CD14-positive monocyte (primary cell): ENCODE data around the gene IFNK. TPM values are rescaled to one million over a fixed set of nuclear protein-coding genes. Genes with fewer than 3 reads are reported as not detected.

Experiments used
- DNase-seq, 3 donors: peaks; one replicate each; pipeline ENCODE4 v3.0.0-alpha.2; 2011 to 2022
- H2AFZ ChIP-seq: 2 replicates; pipeline ENCODE4 v1.6.0; 2012; ENCODE audit warnings: mild to moderate bottlenecking, low read depth, low read length, inconsistent platforms; ENCODE audit not compliant: insufficient read depth, poor library complexity, severe bottlenecking
- H3K27ac ChIP-seq, 2 donors: 1 replicate in 1 of 2; 2 replicates in 1 of 2; pipeline ENCODE4 v1.5.1; 2012 to 2013; ENCODE audit warnings: low read length in 2 of 2, control low read depth in 1 of 2, inconsistent platforms in 1 of 2, low read depth in 1 of 2, mild to moderate bottlenecking in 1 of 2
- H3K27me3 ChIP-seq, 2 donors: one replicate each; pipeline versions ENCODE4 v1.6.0 to v1.6.1; 2011 to 2013; ENCODE audit warnings: low read length in 2 of 2; ENCODE audit not compliant: control insufficient read depth in 2 of 2, insufficient read depth in 2 of 2
- H3K36me3 ChIP-seq, 2 donors: replicated peaks in 1 of 2; 1 replicate in 1 of 2; 2 replicates in 1 of 2; pipeline versions ENCODE4 v1.5.1 to v1.6.1; 2012 to 2013; ENCODE audit warnings: low read length in 2 of 2, control low read depth in 1 of 2, inconsistent platforms in 1 of 2, mild to moderate bottlenecking in 1 of 2; ENCODE audit not compliant: insufficient read depth in 2 of 2, control insufficient read depth in 1 of 2
- H3K4me1 ChIP-seq, 2 donors: 1 replicate in 1 of 2; 2 replicates in 1 of 2; pipeline versions ENCODE4 v1.5.1 to v1.6.1; 2012 to 2013; ENCODE audit warnings: low read length in 2 of 2, control low read depth in 1 of 2, inconsistent platforms in 1 of 2, mild to moderate bottlenecking in 1 of 2, moderate library complexity in 1 of 2; ENCODE audit not compliant: insufficient read depth in 2 of 2, control insufficient read depth in 1 of 2
- H3K4me2 ChIP-seq: replicated peaks from 2 replicates; pipeline ENCODE3; 2012; ENCODE audit warnings: low read length, moderate library complexity, mild to moderate bottlenecking; ENCODE audit not compliant: poor library complexity, severe bottlenecking; ENCODE audit errors: extremely low read depth
- H3K4me3 ChIP-seq, 3 experiments: fragments of 200-600 bp in 1 of 3; sonication (generic) in 1 of 3; replicated peaks in 1 of 3; 1 replicate in 2 of 3; 2 replicates in 1 of 3; pipeline ENCODE4 v1.5.1; 2011 to 2013; ENCODE audit warnings: low read length in 3 of 3, mild to moderate bottlenecking in 3 of 3, control low read depth in 2 of 3, low read depth in 2 of 3, inconsistent platforms in 1 of 3, moderate library complexity in 1 of 3
- H3K79me2 ChIP-seq: 2 replicates; pipeline ENCODE4 v1.6.0; 2012; ENCODE audit warnings: mild to moderate bottlenecking, control low read depth, inconsistent platforms, low read length, moderate library complexity; ENCODE audit not compliant: insufficient read depth
- H3K9ac ChIP-seq: 2 replicates; pipeline ENCODE4 v1.6.0; 2017; ENCODE audit warnings: low read length, mild to moderate bottlenecking; ENCODE audit not compliant: insufficient read depth, poor library complexity, severe bottlenecking
- H3K9me3 ChIP-seq, 2 donors: replicated peaks in 1 of 2; 1 replicate in 1 of 2; 2 replicates in 1 of 2; pipeline versions ENCODE4 v1.5.1 to v1.6.1; 2012 to 2013; ENCODE audit warnings: low read length in 2 of 2, control low read depth in 1 of 2; ENCODE audit not compliant: control insufficient read depth in 1 of 2, insufficient read depth in 1 of 2
- H4K20me1 ChIP-seq: 2 replicates; pipeline ENCODE4 v1.6.0; 2012; ENCODE audit warnings: mild to moderate bottlenecking, low read length, control low read depth, moderate library complexity; ENCODE audit not compliant: insufficient read depth
- H3K27ac Mint-ChIP-seq, 7 donors: one replicate each; pipeline ENCODE4 v1.8.0; 2020; ENCODE audit warnings: mild to moderate bottlenecking in 7 of 7, mixed read lengths in 7 of 7, moderate library complexity in 6 of 7, inconsistent platforms in 2 of 7
- H3K27me3 Mint-ChIP-seq, 3 donors: one replicate each; pipeline ENCODE4 v1.8.0; 2021 to 2022; ENCODE audit warnings: low read depth in 3 of 3, mild to moderate bottlenecking in 3 of 3, mixed read lengths in 3 of 3, moderate library complexity in 3 of 3, inconsistent platforms in 1 of 3
- H3K36me3 Mint-ChIP-seq, 2 donors: one replicate each; pipeline ENCODE4 v1.8.0; 2020; ENCODE audit warnings: mixed read lengths in 2 of 2, inconsistent platforms in 1 of 2, mild to moderate bottlenecking in 1 of 2
- H3K4me1 Mint-ChIP-seq: one replicate; pipeline ENCODE4 v1.8.0; 2020; ENCODE audit warnings: mild to moderate bottlenecking, mixed read lengths
- H3K4me3 Mint-ChIP-seq, 2 donors: one replicate each; pipeline ENCODE4 v1.8.0; 2020; ENCODE audit warnings: mild to moderate bottlenecking in 2 of 2, mixed read lengths in 2 of 2, moderate library complexity in 1 of 2
- H3K9me3 Mint-ChIP-seq, 7 donors: one replicate each; pipeline ENCODE4 v1.8.0; 2020 to 2022; ENCODE audit warnings: mixed read lengths in 7 of 7, mild to moderate bottlenecking in 6 of 7, moderate library complexity in 6 of 7, inconsistent platforms in 2 of 7
- WGBS: methylation state at CpG from one replicate; pipeline ENCODE4 v1.1.5; 2013; ENCODE audit warnings: missing lambda C conversion rate; ENCODE audit not compliant: insufficient coverage; 5-methylcytosine and 5-hydroxymethylcytosine counted together
- intact Hi-C, 2 donors: fragments of 100-400 bp; cut with micrococcal nuclease; formaldehyde crosslinking; loops; one replicate each; pipeline versions ENCODE4 v1.15.0 to v1.15.1; 2023
- polyA plus RNA-seq, 3 donors: library from polyadenylated mRNA; depleted of rRNA in 1 of 3; unstranded in 2 of 3; stranded (reverse) in 1 of 3; fragments of 300-500 nt in 2 of 3; fragments of >200 nt in 1 of 3; fragmentation: Illumina TruSeq in 2 of 3; gene quantifications; 1 replicate in 2 of 3; 2 replicates in 1 of 3; pipeline ENCODE4 v1.2.3, GENCODE V29; 2012 to 2021
- TF ChIP-seq, protein P1 (sequence below): fragments of 200-600 bp; IDR thresholded peaks from one replicate; pipeline ENCODE4 v1.8.0; 2022; ENCODE audit warnings: antibody characterized with exemption, mild to moderate bottlenecking

Gene IFNK
- polyA plus RNA-seq, 3 donors, result not detected

DNA sequence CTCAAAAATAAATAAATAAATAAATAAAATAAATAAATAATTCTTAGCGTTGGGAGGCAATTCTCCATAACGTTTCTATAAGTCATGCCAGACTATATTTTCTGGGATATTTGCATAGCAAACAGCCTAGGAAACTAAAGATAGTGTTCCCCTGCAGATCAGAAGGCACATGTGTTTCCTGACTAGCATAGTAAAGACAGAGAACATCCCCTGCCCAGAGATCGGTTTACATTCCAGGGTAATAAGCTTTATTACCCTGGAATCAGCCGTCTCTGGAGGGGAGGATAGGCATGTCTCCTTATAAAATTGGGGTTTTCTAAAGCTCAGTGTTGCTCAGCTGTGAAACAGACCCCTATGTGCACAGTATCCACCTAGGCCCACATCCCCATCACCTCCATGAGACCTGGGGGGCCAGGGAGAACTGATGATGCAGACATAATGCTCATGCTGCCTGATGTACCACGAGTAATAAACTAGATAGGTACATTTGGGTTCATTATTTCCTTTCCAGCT lies 36.9 kb upstream of the IFNK start:
- Histone ChIP-seq H2AFZ (no peak overlapping the region), H3K4me1 (peaks cover 24 to 37% of the 10 kb centered on the region in 2 donors), H3K4me3 (no peak overlapping the region), H3K9me3 (no peaks in the 10 kb centered on the region), H3K9ac (no peak overlapping the region), H3K4me2 (no peak overlapping the region), H3K27ac (no peak overlapping the region), H3K79me2 (no peaks in the 10 kb centered on the region), H3K36me3 (no peaks in the 10 kb centered on the region), H4K20me1 (no peaks in the 10 kb centered on the region), H3K27me3 (no peaks in the 10 kb centered on the region)
- Mint-ChIP-seq H3K4me3 (no peak overlapping the region), H3K27ac (no peak overlapping the region), H3K27me3 (no peaks in the 10 kb centered on the region), H3K36me3 (peaks cover 11 to 14% of the 10 kb centered on the region in 2 donors), H3K4me1 (peaks cover 43% of the 10 kb centered on the region), H3K9me3 (peaks cover 0 to 1% (median 0%) of the 10 kb centered on the region in 7 donors)
- WGBS, result 100% methylated on average over 1 of the region's 5 CpGs
- no peak for DNase-seq
- TF ChIP-seq, protein P1, sequence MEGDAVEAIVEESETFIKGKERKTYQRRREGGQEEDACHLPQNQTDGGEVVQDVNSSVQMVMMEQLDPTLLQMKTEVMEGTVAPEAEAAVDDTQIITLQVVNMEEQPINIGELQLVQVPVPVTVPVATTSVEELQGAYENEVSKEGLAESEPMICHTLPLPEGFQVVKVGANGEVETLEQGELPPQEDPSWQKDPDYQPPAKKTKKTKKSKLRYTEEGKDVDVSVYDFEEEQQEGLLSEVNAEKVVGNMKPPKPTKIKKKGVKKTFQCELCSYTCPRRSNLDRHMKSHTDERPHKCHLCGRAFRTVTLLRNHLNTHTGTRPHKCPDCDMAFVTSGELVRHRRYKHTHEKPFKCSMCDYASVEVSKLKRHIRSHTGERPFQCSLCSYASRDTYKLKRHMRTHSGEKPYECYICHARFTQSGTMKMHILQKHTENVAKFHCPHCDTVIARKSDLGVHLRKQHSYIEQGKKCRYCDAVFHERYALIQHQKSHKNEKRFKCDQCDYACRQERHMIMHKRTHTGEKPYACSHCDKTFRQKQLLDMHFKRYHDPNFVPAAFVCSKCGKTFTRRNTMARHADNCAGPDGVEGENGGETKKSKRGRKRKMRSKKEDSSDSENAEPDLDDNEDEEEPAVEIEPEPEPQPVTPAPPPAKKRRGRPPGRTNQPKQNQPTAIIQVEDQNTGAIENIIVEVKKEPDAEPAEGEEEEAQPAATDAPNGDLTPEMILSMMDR, result no peak
- intact Hi-C loops, result no loop called here

DNA sequence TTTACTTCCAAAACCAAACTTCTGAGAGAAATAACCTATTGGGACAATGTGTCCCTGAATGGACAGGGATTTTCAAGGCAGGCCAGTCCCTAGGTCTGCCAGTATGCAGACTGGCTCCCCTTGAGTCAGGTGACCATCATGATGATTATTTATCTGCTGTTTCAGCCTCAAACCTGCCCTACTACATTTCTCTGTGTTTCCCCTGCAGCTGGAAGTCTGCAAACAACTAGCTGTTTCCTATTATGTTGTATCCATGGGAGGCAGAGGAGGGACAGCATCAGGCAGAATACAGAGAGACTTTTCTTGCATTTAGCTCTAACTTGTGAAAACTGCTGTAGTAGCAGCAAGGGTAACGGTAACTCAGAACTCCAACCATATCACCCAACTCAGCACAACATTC lies 36.2 kb upstream of the IFNK start:
- Histone ChIP-seq H3K9me3 (no peaks in the 10 kb centered on the region), H3K36me3 (no peaks in the 10 kb centered on the region), H3K27me3 (no peaks in the 10 kb centered on the region), H3K4me1 (peaks cover 24 to 37% of the 10 kb centered on the region in 2 donors), H2AFZ (no peak overlapping the region), H3K4me2 (no peak overlapping the region), H4K20me1 (no peaks in the 10 kb centered on the region), H3K4me3 (no peak overlapping the region), H3K9ac (no peak overlapping the region), H3K79me2 (no peaks in the 10 kb centered on the region), H3K27ac (no peak overlapping the region)
- no peaks in the 10 kb centered on the region for H3K27me3 Mint-ChIP-seq
- H3K27ac Mint-ChIP-seq, result no peak overlapping the region
- intact Hi-C loops, result no loop called here
- no peak for DNase-seq
- H3K9me3 Mint-ChIP-seq, result peaks cover 0 to 1% (median 0%) of the 10 kb centered on the region in 7 donors
- H3K36me3 Mint-ChIP-seq, result peaks cover 11 to 14% of the 10 kb centered on the region in 2 donors
- 100% methylated on average over 1 of the region's 1 CpG for WGBS
- TF ChIP-seq, protein P1, result no peak
- H3K4me1 Mint-ChIP-seq, result peaks cover 41% of the 10 kb centered on the region
- H3K4me3 Mint-ChIP-seq, result no peak overlapping the region
